Activated CD8-positive, alpha-beta memory T cell treated with anti-CD3 and anti-CD28 coated beads for 48 hours (primary cell): ENCODE measurements around the gene ILRUN.
"Not testable (repeated sequence)": the region's sequence is repeated elsewhere in the genome, so short reads cannot be mapped to it uniquely, and the experiment has no call there.

ENCODE experiments used
- DNase-seq, 3 experiments: peaks; one replicate each; pipeline ENCODE4 v3.0.0-alpha.2; 2020; ENCODE audit warnings: low read depth in 2 of 3, low spot score in 2 of 3

The ILRUN gene

GRCh38 chr6:34696739-34697543 is at the start of gene ILRUN:
ILRUN (minus strand) TSS chr6:34696767; CDS start chr6:34696603, 164 bp downstream.
- peak; percentile 88 to 96 (median 95) for DNase-seq

- peak in 1 of 3 experiments; percentile 4 for DNase-seq
Observed at GRCh38 chr6:34745277-34746103, 48.9 kb upstream of the ILRUN start.

- not testable (repeated sequence) for DNase-seq
Observed at GRCh38 chr6:34744294-34744647, 47.7 kb upstream of the ILRUN start.

- no peak for DNase-seq
Observed at GRCh38 chr6:34743625-34744293, 47.2 kb upstream of the ILRUN start.

GRCh38 chr6:34742094-34742493 is 45.5 kb upstream of the ILRUN start:
- DNase-seq, result no peak

GRCh38 chr6:34736823-34737222 is 40.3 kb upstream of the ILRUN start:
- DNase-seq, result no peak

- no peak for DNase-seq
Observed at GRCh38 chr6:34731393-34732060, 35.0 kb upstream of the ILRUN start.

- DNase-seq, result no peak
Observed at GRCh38 chr6:34729631-34730470, 33.3 kb upstream of the ILRUN start.

GRCh38 chr6:34726055-34726454 is 29.5 kb upstream of the ILRUN start:
- no peak for DNase-seq

- DNase-seq, result no peak
Observed at GRCh38 chr6:34723203-34723602, 26.6 kb upstream of the ILRUN start.

- DNase-seq, result no peak
Observed at GRCh38 chr6:34722451-34722850, 25.9 kb upstream of the ILRUN start.

- DNase-seq, result not testable (repeated sequence)
Observed at GRCh38 chr6:34720160-34720559, 23.6 kb upstream of the ILRUN start.

GRCh38 chr6:34719646-34720045 is 23.1 kb upstream of the ILRUN start:
- not testable (repeated sequence) for DNase-seq

GRCh38 chr6:34718976-34719375 is 22.4 kb upstream of the ILRUN start:
- no peak for DNase-seq

GRCh38 chr6:34717466-34717865 is 20.9 kb upstream of the ILRUN start:
- no peak for DNase-seq

GRCh38 chr6:34714663-34715062 is 18.1 kb upstream of the ILRUN start:
- DNase-seq, result no peak

GRCh38 chr6:34712881-34713280 is 16.3 kb upstream of the ILRUN start:
- DNase-seq, result not testable (repeated sequence)

GRCh38 chr6:34709386-34709785 is 12.8 kb upstream of the ILRUN start:
- DNase-seq, result no peak

GRCh38 chr6:34705241-34705640 is 8.7 kb upstream of the ILRUN start:
- DNase-seq, result no peak

- DNase-seq, result no peak
Observed at GRCh38 chr6:34701199-34701598, 4.6 kb upstream of the ILRUN start.
